Activated T-cell treated with anti-CD3 and anti-CD28 coated beads, Interleukin-2, amount 50 U/mL, for 4 hours (primary cell): ENCODE data around the gene SLMAP. TPM values are rescaled to one million over a fixed set of nuclear protein-coding genes. Genes with fewer than 3 reads are reported as not detected.

ENCODE experiments used
- ATAC-seq, 2 donors: fragments of 200-7000 bp; cut with Tn5 transposase; one replicate each; pipeline ENCODE4 v1.10.0; 2021
- DNase-seq: peaks from one replicate; pipeline ENCODE4 v3.0.0-alpha.2; 2020
- H3K27me3 Mint-ChIP-seq: one replicate; pipeline ENCODE4 v1.8.0; 2021; ENCODE audit warnings: low read depth, mixed read lengths
- H3K36me3 Mint-ChIP-seq: one replicate; pipeline ENCODE4 v1.8.0; 2022; ENCODE audit warnings: mixed read lengths; ENCODE audit not compliant: insufficient read depth
- H3K4me1 Mint-ChIP-seq: one replicate; pipeline ENCODE4 v1.8.0; 2021; ENCODE audit warnings: low read depth, mixed read lengths
- H3K4me3 Mint-ChIP-seq: one replicate; pipeline ENCODE4 v1.8.0; 2021; ENCODE audit warnings: mild to moderate bottlenecking, moderate library complexity, mixed read lengths
- H3K9me3 Mint-ChIP-seq: one replicate; pipeline ENCODE4 v1.8.0; 2021; ENCODE audit warnings: mixed read lengths
- total RNA-seq, 3 donors: library from RNA; stranded (reverse); gene quantifications; one replicate each; pipeline ENCODE4 v1.2.1, GENCODE V29; 2021

Gene SLMAP
- total RNA-seq, 3 donors from 2014 or later: 55.7 to 61.4 (median 56.1) TPM

DNA sequence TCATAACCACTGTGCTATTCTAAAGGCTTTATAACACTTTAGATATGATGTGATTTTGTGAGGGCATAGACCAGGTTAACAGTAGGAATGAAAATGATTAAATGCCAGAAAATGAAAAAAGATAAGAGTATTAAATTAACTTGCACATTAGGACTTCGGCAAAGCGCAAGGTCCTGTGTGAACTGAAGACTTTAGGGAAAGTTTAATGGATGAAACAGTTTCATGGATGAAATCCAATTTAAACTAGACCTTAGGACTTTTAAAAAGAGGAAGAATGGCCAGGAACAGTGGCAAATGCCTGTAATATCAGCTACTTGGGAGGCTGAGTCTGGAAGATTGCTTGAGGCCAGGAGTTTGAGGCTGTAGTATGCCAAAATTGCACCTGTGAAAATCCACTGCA lies 8.7 kb downstream of the SLMAP start:
- Mint-ChIP-seq H3K9me3 (no peaks in the 10 kb centered on the region), H3K36me3 (peaks cover 26% of the 10 kb centered on the region), H3K4me3 (no peak overlapping the region), H3K27me3 (no peaks in the 10 kb centered on the region), H3K4me1 (peaks cover 54% of the 10 kb centered on the region)
- DNase-seq: no peak
- ATAC-seq: no peak

GRCh38 chr3:57768595-57768994 lies 12.5 kb downstream of the SLMAP start:
- Mint-ChIP-seq H3K36me3 (peaks cover 26% of the 10 kb centered on the region), H3K27me3 (no peaks in the 10 kb centered on the region)

GRCh38 chr3:57770009-57770827 lies 14.1 kb downstream of the SLMAP start:
- H3K9me3 Mint-ChIP-seq: no peaks in the 10 kb centered on the region
- peaks cover 21% of the 10 kb centered on the region for H3K36me3 Mint-ChIP-seq
- ATAC-seq (no peak), DNase-seq (no peak)
- H3K27me3 Mint-ChIP-seq: no peaks in the 10 kb centered on the region
- peaks cover 40% of the 10 kb centered on the region for H3K4me1 Mint-ChIP-seq
- H3K4me3 Mint-ChIP-seq: no peak overlapping the region

More at GRCh38 chr3:57768595-57768994, 12.5 kb downstream of the SLMAP start:
- ATAC-seq (no peak), DNase-seq (no peak)
- H3K9me3 Mint-ChIP-seq: no peaks in the 10 kb centered on the region
- H3K4me3 Mint-ChIP-seq: no peak overlapping the region
- peaks cover 57% of the 10 kb centered on the region for H3K4me1 Mint-ChIP-seq

GRCh38 chr3:57772251-57772650 lies 16.1 kb downstream of the SLMAP start:
- H3K9me3 Mint-ChIP-seq: no peaks in the 10 kb centered on the region
- DNase-seq (no peak), ATAC-seq (no peak)
- H3K4me1 Mint-ChIP-seq: peaks cover 32% of the 10 kb centered on the region
- peaks cover 17% of the 10 kb centered on the region for H3K36me3 Mint-ChIP-seq
- no peaks in the 10 kb centered on the region for H3K27me3 Mint-ChIP-seq
- no peak overlapping the region for H3K4me3 Mint-ChIP-seq

DNA sequence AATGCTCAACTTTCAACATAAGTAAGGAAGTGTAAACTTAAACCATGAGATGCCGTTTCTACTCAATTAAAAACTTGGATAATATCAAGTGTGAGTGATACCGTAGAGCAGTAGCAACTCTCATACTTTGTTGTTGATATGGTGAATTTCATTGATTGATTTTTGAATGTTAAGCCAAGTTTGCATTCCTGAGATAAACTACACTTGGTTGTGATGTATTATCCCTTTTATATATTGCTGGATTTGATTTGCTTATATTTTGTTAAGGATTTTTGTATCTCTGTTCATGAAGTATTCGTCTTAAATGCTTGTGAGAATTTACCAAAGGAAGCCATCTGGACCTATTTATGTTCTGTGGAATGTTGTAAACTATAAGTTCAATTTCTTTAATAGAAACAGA lies 21.7 kb downstream of the SLMAP start:
- H3K4me1 Mint-ChIP-seq: peaks cover 19% of the 10 kb centered on the region
- no peak overlapping the region for H3K4me3 Mint-ChIP-seq
- DNase-seq (no peak), ATAC-seq (no peak)
- no peaks in the 10 kb centered on the region for H3K9me3 Mint-ChIP-seq
- H3K27me3 Mint-ChIP-seq: no peaks in the 10 kb centered on the region
- peaks cover 4% of the 10 kb centered on the region for H3K36me3 Mint-ChIP-seq

DNA sequence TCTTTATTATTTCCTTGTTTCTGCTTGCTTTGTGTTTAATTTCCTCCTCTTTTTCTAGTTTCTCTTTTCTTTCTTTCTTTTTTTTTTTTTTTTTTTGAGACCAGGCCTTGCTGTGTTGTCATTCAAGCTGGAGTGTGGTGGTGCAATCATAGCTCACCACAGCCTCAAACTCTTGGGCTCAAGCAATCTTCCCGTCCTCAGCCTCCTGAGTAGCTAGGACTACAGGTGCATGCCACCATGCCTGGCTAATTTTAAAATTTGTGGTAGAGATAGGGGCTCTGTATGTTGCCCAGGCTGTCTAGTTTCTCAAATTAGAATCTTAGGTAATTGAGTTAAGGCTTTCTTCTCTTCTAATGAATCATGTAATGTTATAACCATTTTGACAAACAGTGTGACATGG lies 22.4 kb downstream of the SLMAP start:
- DNase-seq (no peak), ATAC-seq (no peak)
- Mint-ChIP-seq H3K36me3 (peaks cover 9% of the 10 kb centered on the region), H3K9me3 (no peaks in the 10 kb centered on the region), H3K4me1 (peaks cover 23% of the 10 kb centered on the region), H3K27me3 (no peaks in the 10 kb centered on the region), H3K4me3 (no peak overlapping the region)

- DNase-seq (no peak), ATAC-seq (no peak)
- H3K36me3 Mint-ChIP-seq: peaks cover 10% of the 10 kb centered on the region
- no peak overlapping the region for H3K4me3 Mint-ChIP-seq
- H3K4me1 Mint-ChIP-seq: peaks cover 34% of the 10 kb centered on the region
- H3K27me3 Mint-ChIP-seq: no peaks in the 10 kb centered on the region
- no peaks in the 10 kb centered on the region for H3K9me3 Mint-ChIP-seq
These were observed 23.6 kb downstream of the SLMAP start for GRCh38 chr3:57779666-57780065.

GRCh38 chr3:57783186-57784088 lies 27.3 kb downstream of the SLMAP start:
- H3K4me3 Mint-ChIP-seq: no peak overlapping the region
- no peaks in the 10 kb centered on the region for H3K27me3 Mint-ChIP-seq
- H3K36me3 Mint-ChIP-seq: peaks cover 8% of the 10 kb centered on the region
- peaks cover 34% of the 10 kb centered on the region for H3K4me1 Mint-ChIP-seq
- ATAC-seq: no peak
- no peak for DNase-seq
- H3K9me3 Mint-ChIP-seq: no peaks in the 10 kb centered on the region

DNA sequence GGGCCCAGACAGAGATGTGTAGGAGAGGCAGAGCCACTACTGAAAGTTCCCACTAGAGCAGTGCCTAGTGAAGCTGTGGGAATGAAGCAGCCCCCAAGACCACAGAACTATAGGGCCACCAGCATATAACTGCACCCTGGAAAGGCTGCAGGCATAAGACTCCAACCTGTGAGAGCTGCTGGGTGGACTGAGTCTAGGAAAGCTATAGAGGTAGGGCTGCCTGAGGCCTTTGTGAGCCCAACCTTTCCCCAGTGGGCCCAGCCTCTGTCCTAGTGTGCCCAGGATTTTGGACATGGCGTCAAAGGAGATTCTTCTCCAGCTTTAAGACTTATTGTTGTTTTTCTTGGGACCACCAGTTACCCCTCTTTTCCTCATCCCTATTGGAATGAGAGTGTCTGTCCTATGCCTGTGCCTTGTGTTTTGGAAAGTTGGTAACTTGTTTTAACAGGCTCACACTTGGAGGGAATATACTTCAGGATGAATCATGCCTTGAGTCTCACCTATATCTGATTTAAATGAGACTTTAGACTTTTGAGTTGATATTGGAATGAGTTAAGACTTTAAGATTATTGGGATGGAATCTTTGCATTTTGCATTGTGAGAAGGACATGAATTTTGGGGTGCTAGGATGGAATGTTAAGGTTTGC lies 28.1 kb downstream of the SLMAP start:
- ATAC-seq (no peak), DNase-seq (no peak)
- H3K4me3 Mint-ChIP-seq: no peak overlapping the region

DNA sequence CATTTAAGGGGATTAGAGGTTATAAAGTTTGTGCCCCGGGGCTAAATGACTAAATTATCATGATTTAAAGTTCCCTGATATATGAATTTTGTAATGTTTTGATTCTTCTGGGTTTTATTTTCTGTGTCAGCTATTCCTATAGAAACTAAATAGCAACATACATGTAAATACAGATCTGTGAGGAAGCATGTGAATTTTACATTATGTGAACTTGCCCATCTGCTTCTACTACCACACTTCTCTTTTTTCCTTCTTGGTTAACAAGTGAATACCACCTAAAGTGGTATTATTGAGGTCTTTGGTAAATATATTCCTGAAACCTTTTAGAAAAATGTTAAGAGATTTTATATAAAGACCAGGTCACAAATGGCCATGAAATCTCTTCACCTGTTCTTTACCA lies 29.3 kb downstream of the SLMAP start:
- Mint-ChIP-seq H3K4me3 (no peak overlapping the region), H3K27me3 (no peaks in the 10 kb centered on the region), H3K9me3 (no peaks in the 10 kb centered on the region), H3K4me1 (peaks cover 31% of the 10 kb centered on the region), H3K36me3 (peaks cover 11% of the 10 kb centered on the region)
- ATAC-seq (no peak), DNase-seq (no peak)

More for the DNA sequence above, 28.1 kb downstream of the SLMAP start:
- Mint-ChIP-seq H3K4me1 (peaks cover 28% of the 10 kb centered on the region), H3K9me3 (no peaks in the 10 kb centered on the region), H3K27me3 (no peaks in the 10 kb centered on the region), H3K36me3 (peaks cover 8% of the 10 kb centered on the region)

DNA sequence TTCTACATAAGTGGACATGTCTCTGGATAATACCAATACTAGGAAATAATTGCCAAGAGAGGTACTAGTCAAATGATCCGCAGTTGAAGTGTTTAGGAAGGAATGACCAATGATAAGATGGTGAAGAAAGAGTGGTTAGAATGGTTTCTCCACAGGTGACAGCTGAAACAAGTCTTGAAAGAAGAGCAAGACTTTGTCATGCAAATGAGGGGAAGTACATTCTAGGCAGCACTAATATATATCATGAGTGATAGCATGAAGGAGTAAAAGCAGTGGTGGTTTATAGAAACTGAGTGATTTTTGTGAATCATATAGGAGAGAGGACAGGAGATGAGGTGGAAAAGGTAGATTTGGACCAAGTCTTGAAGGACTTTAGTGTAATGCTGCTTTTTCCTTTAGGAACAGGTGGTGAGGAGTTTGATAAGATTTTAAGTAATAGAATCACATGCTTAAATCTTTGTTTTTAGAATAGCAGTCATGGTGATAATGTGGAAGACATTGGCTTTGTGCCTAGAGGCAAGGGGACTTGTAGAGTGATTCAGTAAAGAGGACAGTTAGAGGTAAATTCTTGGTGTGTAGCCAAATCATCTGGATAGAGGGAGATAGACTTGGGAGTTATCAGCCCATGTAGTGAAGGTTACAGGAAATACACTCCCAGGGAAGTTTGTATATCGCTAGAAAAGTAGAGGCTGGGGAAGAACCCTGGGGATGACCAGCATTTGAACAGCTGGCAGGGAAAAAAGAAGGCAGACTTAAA lies 31.9 kb downstream of the SLMAP start:
- H3K4me1 Mint-ChIP-seq: peaks cover 30% of the 10 kb centered on the region
- no peak overlapping the region for H3K4me3 Mint-ChIP-seq
- H3K9me3 Mint-ChIP-seq: no peaks in the 10 kb centered on the region
- ATAC-seq: peak; percentile 94 to 96
- H3K27me3 Mint-ChIP-seq: no peaks in the 10 kb centered on the region
- no peak for DNase-seq
- peaks cover 8% of the 10 kb centered on the region for H3K36me3 Mint-ChIP-seq

DNA sequence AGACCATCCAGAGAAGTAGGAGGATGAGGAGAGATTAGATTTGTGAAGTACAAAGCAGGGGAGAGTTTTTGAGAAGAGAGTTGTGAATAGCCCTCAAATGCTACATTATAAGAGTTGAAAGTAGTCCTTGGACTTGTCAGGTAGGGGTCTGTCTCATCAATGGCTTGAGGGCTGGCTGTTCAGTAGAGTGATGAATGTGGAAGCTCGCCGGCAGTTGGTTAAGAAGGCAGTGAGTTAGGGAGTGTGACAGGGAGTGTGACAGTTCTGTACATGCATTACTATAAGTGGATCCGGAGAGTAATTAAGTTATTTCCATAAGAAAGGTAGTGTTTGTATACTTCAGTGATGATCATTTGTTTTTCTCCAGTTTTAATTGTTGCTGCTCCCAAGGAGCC lies 32.5 kb downstream of the SLMAP start:
- Mint-ChIP-seq H3K36me3 (peaks cover 3% of the 10 kb centered on the region), H3K27me3 (no peaks in the 10 kb centered on the region), H3K9me3 (no peaks in the 10 kb centered on the region), H3K4me3 (no peak overlapping the region), H3K4me1 (peaks cover 26% of the 10 kb centered on the region)
- ATAC-seq: no peak
- DNase-seq: no peak

GRCh38 chr3:57791245-57791644 lies 35.1 kb downstream of the SLMAP start:
- Mint-ChIP-seq H3K27me3 (no peaks in the 10 kb centered on the region), H3K9me3 (no peaks in the 10 kb centered on the region), H3K36me3 (peaks cover 8% of the 10 kb centered on the region), H3K4me3 (no peak overlapping the region), H3K4me1 (peaks cover 26% of the 10 kb centered on the region)
- DNase-seq (no peak), ATAC-seq (no peak)

DNA sequence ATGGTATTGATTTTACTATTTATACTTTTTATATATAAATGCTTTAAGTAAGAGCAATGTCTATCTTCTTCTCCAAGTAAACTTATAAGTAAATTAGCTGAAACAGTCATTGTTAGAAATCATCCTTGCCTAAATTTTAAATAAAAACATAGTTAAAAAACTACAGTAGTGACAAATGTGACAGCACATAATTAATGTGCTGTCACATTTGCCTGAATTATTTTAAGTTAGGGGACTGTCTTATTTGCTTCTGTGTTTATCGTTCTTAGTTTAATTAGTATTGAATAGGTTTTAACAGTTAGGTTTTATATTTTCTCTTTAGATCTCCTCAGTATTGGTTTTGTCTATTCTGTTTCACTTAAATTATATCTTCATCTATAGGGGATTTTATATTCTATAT lies 36.1 kb downstream of the SLMAP start:
- DNase-seq (no peak), ATAC-seq (no peak)
- H3K4me3 Mint-ChIP-seq: no peak overlapping the region
- no peaks in the 10 kb centered on the region for H3K27me3 Mint-ChIP-seq
- H3K36me3 Mint-ChIP-seq: peaks cover 10% of the 10 kb centered on the region
- no peaks in the 10 kb centered on the region for H3K9me3 Mint-ChIP-seq
- peaks cover 29% of the 10 kb centered on the region for H3K4me1 Mint-ChIP-seq
